ENCODE measurements around the gene RAPGEF2.
"Not testable (repeated sequence)": the region's sequence is repeated elsewhere in the genome, so short reads cannot be mapped to it uniquely, and the experiment has no call there.

RAPGEF2 gene

GRCh38 chr4:159102622-159103383 is at the start of gene RAPGEF2:
RAPGEF2 (plus strand) TSS chr4:159103079; CDS start chr4:159104163, 1,084 bp downstream.
- peak; percentile 96 for DNase-seq

DNA sequence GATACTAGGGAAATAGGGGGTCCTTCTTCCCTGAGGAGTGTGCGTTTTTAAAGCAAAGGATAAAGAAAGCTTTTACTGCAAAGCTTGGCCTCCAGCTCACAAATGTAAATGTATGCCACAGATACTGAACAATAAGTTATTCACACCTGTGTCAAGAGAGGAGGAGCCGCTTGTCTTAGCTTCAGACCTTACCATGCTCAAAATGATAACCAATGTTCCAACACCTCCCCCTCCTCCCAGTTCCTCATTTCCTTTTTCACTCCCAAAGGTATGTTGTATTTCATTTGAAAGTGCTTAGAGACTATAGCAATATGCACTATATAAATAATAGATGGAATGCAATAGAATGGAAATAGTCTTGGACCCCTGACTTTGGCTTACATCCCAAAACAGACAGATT is 47.0 kb upstream of the RAPGEF2 start:
- DNase-seq: no peak

DNA sequence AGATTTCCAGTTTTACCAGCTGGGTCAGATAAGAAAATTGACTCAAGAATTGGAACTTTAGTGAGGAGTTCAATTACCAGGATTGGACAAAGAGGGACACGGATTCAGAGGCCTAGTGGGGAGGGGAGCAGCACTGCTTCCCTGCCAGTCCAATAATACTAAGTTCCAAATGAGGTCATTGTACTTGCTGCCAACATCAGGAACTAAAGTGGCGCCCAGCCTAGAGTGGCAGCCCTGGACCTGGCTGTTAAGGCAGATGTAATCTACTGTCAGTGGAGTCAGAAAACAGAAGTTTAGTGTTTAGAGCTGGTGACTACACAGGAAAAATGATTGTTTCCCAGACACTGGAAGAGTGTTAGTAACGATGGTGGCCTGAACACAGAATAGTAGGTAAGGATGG is 42.7 kb upstream of the RAPGEF2 start:
- no peak for DNase-seq

GRCh38 chr4:159062381-159062780 is 40.5 kb upstream of the RAPGEF2 start:
- no peak for DNase-seq

DNA sequence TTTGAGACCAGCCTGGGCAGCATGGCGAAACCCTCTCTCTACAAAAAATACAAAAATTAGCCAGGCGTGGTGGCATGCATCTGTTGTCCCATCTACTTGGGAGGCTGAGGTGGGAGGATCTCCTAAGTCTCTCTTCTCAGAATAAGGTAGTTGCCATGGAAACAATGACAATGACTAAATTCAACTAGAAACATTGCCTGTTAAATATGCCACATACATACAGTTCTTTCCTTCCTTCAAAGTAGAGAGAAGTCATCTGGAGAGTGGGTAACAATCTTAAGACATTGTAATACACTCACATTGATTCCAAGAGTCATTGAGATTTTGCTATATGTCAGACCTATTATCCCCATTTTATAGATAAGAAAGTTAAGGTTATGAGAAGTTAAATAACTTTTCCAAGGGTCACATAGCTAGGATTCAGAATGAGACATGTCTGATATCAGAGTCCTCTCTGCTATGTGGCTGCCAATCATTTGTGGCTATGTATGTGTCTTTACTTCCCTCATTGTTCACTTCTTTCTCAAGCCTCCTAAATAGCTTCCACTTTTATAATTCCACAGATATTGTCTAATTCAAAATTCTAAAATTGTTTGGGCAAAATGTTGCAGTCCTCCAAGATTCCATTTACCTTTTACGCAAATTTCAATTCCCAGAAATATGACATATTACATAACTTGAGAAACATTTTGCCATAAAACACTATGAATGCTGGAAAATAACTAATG is 37.2 kb upstream of the RAPGEF2 start:
- no peak for DNase-seq

- DNase-seq: not testable (repeated sequence)
These were observed 34.7 kb upstream of the RAPGEF2 start for GRCh38 chr4:159068139-159068538.

DNA sequence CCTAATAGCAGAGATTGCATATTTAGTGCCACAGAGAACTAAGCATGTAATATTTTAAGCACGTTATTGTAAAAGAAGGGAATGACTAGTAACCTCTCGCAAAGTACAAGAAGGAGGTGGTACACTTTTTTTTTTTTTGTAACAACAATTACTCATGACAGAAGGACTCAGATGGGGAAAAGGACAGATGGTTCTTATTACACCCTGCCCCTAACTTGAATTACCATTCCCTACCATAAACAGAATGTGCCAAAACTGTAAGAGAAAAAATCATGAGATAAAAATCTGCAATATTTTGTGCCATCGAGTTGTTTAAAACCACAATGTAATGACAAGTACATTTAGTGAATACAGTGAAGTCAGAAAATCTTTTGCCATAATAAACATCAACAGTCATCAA is 33.0 kb upstream of the RAPGEF2 start:
- peak; percentile 83 for DNase-seq

DNA sequence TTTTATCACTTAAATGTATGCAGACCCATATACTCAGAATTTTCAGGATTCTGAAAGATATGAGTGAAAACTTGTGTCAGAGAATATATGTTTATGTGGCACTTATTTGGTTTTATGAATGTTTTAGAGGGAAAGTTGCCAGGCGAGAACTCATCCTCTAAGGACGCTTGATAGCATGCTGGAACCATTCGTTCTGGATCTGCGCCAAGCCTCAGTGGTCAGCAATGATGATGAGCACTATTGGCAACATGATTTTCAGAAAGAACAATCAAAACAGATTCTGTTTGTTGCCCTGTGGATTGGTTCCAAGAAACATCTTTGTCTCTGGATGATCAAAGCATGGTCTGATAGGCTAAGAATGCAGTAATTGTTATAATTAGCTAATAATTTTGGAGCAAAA is 32.1 kb upstream of the RAPGEF2 start:
- peak; percentile 81 for DNase-seq

DNA sequence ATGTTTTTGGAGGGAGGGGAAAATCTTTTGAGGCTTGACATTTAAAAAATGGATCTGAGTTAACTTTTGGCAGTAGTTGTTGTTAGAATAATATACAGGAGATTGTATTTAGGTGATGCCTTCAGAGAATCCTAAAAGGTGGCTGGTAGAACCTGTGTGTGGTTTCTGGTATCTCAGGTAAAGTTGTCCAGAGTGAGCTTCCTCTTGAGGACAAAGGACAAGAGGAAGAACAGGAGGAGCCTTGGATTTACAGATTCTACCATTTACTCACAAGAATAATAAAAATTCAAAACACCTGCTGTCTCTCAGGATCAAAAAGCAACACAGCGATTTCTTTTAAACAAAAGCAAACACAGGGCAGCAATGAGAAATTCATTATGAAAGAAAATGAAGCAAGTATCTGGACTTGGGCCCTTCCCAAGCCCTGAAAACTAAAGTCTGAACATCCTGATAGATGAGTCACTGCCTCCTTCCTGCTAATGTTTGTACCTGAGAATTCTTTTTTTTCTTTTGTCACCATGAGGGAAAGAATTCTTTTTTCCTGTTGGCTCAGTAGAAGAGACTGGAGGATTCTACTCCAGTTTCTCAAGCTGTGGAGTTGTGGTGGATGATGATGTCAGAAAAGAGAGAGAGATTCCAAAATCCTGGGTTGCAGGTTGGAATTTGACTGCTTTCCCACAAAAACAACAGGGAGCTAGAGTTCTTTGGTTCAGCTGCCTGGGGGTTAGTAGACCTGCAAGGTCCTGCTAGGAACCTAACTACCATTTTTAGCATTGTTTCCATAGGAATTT is 31.5 kb upstream of the RAPGEF2 start:
- peak; percentile 84 for DNase-seq

- DNase-seq: no peak
These were observed 30.7 kb upstream of the RAPGEF2 start for GRCh38 chr4:159071969-159072765.

DNA sequence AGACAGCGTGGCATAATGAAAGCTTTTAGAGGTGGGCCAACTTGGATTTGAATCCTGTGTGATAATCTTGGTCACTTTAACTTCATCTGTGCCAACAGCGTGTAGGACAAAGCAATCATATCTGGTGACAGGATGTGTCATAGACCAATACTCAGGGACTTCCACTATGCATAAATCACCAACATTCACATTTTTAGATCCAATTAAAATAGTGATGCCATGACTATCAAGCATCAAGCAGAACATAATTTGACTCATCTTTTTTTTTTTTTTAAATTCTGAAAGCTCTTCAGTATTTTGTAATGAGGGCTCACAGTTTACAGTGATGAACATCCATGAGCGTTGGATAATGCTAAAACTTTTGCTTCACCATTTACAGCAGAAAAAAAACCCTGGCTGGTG is 27.3 kb upstream of the RAPGEF2 start:
- DNase-seq: peak; percentile 83

DNA sequence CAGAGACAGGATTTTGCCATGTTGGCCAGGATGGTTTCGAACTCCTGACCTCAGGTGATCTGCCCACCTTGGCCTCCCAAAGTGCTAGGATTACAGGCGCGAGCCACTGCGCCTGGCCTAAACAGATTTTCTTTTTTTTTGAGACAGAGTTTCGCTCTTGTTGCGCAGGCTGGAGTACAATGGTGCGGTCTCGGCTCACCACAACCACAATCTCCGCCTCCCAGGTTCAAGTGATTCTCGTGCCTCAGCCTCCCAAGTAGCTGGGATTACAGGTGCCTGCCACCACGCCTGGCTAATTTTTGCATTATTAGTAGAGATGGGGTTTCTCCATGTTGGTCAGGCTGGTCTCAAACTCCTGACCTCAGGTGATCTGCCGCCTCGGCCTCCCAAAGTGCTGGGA is 25.9 kb upstream of the RAPGEF2 start:
- DNase-seq: not testable (repeated sequence)

GRCh38 chr4:159077702-159078495 is 25.0 kb upstream of the RAPGEF2 start:
- DNase-seq: no peak

- DNase-seq: no peak
These were observed 23.8 kb upstream of the RAPGEF2 start for GRCh38 chr4:159079074-159079473.

DNA sequence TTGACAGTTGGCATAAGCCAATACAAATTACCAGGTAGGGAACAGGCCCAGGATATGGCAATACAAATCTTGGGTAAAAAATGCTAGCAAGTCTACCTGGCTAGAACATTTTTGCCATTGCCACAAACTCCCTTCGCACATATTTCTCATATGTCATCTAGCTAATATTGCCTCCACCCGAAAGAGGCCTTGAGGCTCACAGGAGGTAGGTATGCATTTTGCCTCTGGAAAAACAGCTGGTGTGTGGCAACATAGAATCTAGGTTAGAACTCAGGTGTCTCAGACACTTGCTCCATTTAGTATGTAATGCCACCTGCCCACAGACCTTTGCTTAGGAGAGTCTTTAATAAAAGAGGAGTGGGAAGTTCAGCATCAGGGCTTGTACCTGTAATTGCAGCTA is 16.3 kb upstream of the RAPGEF2 start:
- DNase-seq: no peak

DNA sequence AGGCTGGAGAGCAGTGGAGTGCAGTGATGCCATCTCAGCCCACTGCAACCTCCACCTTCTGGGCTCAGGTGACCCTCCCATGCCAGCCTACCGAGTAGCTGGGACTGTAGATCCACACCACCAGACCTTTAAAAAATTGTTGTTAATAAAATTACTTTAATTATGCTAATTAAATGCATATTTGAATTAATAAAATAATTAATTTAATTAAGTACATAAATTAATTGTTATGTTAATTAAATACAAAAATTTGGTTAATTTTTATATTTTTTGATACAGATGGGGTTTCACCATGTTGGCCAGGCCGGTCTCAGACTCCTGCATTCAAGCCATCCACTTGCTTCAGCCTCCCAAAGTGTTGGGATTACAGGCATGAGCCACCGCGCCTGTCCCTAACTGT is 12.6 kb upstream of the RAPGEF2 start:
- no peak for DNase-seq

DNA sequence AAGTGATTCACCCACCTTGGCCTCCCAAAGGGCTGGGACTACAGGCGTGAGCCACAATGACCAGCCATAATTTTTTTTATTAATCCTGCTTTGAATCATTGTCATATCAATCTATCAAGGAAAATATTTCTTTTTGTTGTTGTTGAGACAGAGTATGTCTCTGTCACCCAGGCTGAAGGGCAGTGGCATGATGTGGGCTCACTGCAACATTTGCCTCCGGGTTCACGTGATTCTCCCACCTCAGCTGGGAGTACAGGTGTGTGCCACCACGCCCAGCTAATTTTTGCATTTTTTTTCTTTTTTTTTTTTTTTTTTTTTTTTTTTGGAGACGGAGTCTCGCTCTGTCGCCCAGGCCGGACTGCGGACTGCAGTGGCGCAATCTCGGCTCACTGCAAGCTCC is 8.7 kb upstream of the RAPGEF2 start:
- not testable (repeated sequence) for DNase-seq

DNA sequence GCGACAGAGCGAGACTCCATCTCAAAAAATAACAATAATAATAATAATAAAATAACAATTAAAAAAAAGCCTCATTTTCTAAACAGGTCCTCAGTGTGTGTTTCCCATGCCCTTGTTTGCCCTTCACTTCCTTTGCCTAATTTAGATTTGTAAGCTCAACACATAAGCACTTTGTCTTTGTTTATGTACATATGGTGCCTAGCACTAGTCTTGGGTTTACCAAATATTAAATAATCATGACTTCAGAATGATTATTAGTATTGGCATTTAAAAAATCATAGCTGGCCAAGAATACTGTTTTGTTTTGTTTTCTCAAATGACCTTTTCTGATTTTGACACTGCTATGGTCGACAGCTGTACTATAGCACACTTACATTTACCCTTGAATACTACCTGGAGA is 6.4 kb upstream of the RAPGEF2 start:
- DNase-seq: no peak

DNA sequence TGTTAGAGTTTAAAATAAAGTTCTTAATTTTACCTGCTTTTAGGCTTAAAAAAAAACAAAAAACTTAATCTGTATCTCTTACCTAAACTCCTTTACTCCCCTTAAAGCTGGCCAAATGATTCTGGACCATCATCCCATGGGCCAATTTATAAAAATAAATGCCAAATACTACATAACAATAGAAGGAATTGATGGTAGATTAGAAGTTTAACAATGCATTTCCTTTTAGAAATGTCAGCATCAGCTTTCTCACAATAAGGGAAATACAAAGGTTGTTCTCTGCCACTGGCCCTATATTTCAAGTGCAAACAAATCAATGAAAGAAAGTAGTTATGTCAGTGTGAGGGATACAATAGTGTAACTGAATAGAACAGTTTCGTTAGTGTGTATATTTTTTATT is 5.7 kb upstream of the RAPGEF2 start:
- DNase-seq: no peak

DNA sequence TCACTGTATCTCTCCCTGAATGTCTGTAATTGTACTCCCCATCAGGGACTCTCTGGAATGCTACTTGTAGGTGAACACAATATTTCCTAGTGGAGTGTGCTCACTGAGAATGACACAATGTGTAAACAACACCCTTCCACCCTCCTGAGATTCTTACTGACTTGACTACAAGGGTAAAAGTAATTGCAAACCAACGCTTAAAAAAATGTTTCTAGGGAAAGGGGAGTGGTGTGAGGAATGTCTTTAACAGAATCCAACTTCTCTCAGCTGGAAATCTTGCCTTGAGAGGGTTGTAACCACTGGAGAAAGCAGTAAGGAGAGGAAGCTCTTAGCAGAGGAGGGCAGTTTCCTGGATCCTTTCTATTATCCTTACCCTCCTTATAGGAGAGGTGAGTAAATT is 5.1 kb upstream of the RAPGEF2 start:
- DNase-seq: no peak

GRCh38 chr4:159098482-159099127 is 4.3 kb upstream of the RAPGEF2 start:
- no peak for DNase-seq

Measured in fibroblast of skin of right biceps (primary cell).